Adrenal gland (tissue), 12 donors: ENCODE results near the gene GRP. TPM values are rescaled to one million over a fixed set of nuclear protein-coding genes. Genes with fewer than 3 reads are reported as not detected.

ENCODE experiments used
- DNase-seq, 7 donors: peaks; one replicate each; pipeline ENCODE4 v3.0.0-alpha.2; 2019 to 2020
- H3K27ac ChIP-seq, 5 donors: fragments of 200-600 bp; sonication (generic) in 4 of 5; 1 replicate in 3 of 5; 2 replicates in 2 of 5; pipeline versions ENCODE4 v1.5.1 to v1.8.0; 2016 to 2020; ENCODE audit warnings: mild to moderate bottlenecking in 1 of 5
- H3K27me3 ChIP-seq: fragments of 200-600 bp; 2 replicates; pipeline ENCODE4 v1.8.0; 2021
- H3K36me3 ChIP-seq, 2 donors: fragments of 200-600 bp; replicated peaks in 1 of 2; 1 replicate in 1 of 2; 2 replicates in 1 of 2; pipeline versions ENCODE4 v1.5.1 to v1.8.0; 2018 to 2022
- H3K4me1 ChIP-seq, 2 donors: fragments of 200-600 bp; replicated peaks in 1 of 2; 1 replicate in 1 of 2; 2 replicates in 1 of 2; pipeline versions ENCODE4 v1.5.1 to v1.8.0; 2018 to 2021
- H3K4me3 ChIP-seq, 4 donors: fragments of 200-600 bp; sonication (generic) in 3 of 4; one replicate each; pipeline ENCODE4 v1.5.1; 2016 to 2018
- H3K9me3 ChIP-seq, 3 donors: fragments of 200-600 bp; sonication (generic) in 1 of 3; replicated peaks in 1 of 3; 1 replicate in 2 of 3; 2 replicates in 1 of 3; pipeline versions ENCODE4 v1.5.1 to v1.8.0; 2016 to 2021
- POLR2A ChIP-seq, 2 donors: fragments of 450-650 bp; IDR thresholded peaks; one replicate each; pipeline ENCODE4 v1.6.1; 2017; ENCODE audit warnings: antibody characterized with exemption in 2 of 2, mild to moderate bottlenecking in 2 of 2, moderate library complexity in 1 of 2
- WGBS, 4 donors: extraction: QIAGEN DNeasy Blood & Tissue Kit in 2 of 4; methylation state at CpG; one replicate each; pipeline versions ENCODE4 v1.1.5 to v1.1.7; 2013 to 2017; 5-methylcytosine and 5-hydroxymethylcytosine counted together
- intact Hi-C, 2 donors: fragments of 100-400 bp; cut with DNase I; formaldehyde crosslinking; loops; one replicate each; pipeline versions ENCODE4 v1.14.1 to v1.15.0; 2022 to 2023
- polyA plus RNA-seq, 3 donors: library from polyadenylated mRNA; stranded (reverse); fragments of 200-250 nt in 2 of 3; fragments of 350-450 nt in 1 of 3; fragmentation: Illumina TruSeq in 1 of 3; extraction: RNeasy Lipid Tissue Mini Kit (QIAGEN cat#74804) in 1 of 3; gene quantifications; one replicate each; pipeline ENCODE4 v1.2.3, GENCODE V29; 2013 to 2014
- total RNA-seq, 9 donors: library from RNA; depleted of rRNA in 4 of 9; stranded (reverse); fragments of >200 nt in 4 of 9; fragments of 120-200 nt in 1 of 9; fragmentation: NEBNext Ultra II Directional in 1 of 9; extraction: Animal tissue kit (Norgen Biotek cat#: 25700) in 1 of 9; gene quantifications; one replicate each; pipeline versions ENCODE4 v1.1.0 to v1.2.4, GENCODE V29; 2013 to 2023
- TF ChIP-seq, protein P1 (sequence below), 6 experiments: fragments of 450-650 bp in 4 of 6; fragments of 200-600 bp in 2 of 6; sonication (generic) in 1 of 6; IDR thresholded peaks; 1 replicate in 5 of 6; 2 replicates in 1 of 6; pipeline versions ENCODE4 v1.5.1 to v1.8.0; 2016 to 2021; ENCODE audit warnings: antibody characterized with exemption in 6 of 6, mild to moderate bottlenecking in 2 of 6, moderate library complexity in 1 of 6
- donor health status: healthy with polysubstance abuse.
- donor health status: Bipolar disorder and iron deficiency.
- donor health status: DM: yes; HTN: yes; CAD: no.
- donor health status: DM: no; HTN: no; CAD: no.
- donor health status: DM: no; HTN: no; CAD: no.
- donor health status: DM: yes; HTN: yes; CAD: no.

The GRP gene
- total and polyA plus RNA-seq, 12 donors = 0.20 to 1.2 (median 0.74) TPM; not detected in 9

DNA sequence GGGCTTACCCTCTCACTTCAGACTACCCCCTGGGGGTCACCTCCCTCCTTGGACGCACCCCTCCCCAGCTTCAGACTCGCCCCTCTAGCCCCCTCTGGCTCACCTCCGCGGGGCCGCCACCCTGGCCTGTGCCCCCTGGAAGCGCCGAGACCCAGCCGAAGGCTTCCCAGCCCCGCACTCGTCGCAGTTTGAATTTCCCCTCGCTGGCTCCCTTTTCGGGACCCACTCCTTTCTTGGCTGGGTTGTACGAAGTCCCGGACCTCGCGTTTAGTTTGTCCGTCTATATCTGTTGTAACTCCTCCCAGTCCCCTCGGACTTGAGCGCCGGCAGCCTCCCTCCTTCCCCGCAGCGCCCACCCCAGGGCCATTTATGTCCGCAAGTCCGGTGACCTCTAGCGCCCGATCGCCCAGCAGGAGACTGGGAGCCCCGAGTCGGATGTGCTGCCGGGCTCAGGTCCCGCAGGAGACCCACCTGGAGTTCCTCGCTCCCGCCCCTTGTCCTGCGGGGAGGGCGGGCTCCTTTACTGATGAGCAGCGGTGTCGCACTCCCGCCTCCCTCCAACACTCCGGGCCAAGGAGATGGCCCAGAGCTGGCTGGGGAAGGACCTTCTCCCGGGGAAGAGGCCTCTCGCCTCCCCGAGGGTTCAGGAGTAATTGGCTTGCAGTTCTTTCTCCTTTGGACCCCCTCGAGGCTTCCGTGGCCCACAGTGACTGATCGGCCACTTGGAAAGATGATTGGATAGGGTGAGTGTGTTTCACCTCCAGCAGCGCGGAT is 54.0 kb downstream of the GRP start:
- peak overlapping the region in 1 of 4 donors; percentile 46 for H3K4me3 ChIP-seq
- WGBS, 4 donors = 2 to 6% (median 4%) methylated on average over 27 to 48 of the region's 48 CpGs
- DNase-seq = no peak

DNA sequence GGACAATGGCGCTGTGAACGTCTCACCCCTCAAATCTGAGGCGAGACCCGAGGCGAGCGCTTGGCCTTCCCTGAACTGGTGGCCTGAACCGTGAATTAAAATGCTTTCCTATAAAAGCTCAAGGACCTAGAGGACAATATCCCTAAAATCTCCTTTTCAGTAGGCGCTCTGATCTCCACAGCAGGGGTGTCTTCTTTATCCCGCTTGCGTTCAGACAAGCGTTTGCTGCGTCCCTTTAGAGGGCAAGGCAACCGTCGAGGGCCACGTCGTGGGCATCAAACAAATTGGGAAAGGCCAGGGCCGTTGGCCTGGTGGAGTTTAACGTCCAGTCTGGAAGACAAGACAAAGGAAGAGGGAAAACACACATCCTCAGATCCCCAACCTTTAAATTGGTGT is 54.6 kb downstream of the GRP start:
- 16 to 27% (median 25%) methylated on average over 18 of the region's 18 CpGs for WGBS, 4 donors
- H3K4me3 ChIP-seq = no peak overlapping the region
- peaks cover 0 to 19% of the 10 kb centered on the region in 2 donors for H3K4me1 ChIP-seq
- no peak for TF ChIP-seq POLR2A (IDR thresholded peaks at IDR 0.05)
- TF ChIP-seq, protein P1, sequence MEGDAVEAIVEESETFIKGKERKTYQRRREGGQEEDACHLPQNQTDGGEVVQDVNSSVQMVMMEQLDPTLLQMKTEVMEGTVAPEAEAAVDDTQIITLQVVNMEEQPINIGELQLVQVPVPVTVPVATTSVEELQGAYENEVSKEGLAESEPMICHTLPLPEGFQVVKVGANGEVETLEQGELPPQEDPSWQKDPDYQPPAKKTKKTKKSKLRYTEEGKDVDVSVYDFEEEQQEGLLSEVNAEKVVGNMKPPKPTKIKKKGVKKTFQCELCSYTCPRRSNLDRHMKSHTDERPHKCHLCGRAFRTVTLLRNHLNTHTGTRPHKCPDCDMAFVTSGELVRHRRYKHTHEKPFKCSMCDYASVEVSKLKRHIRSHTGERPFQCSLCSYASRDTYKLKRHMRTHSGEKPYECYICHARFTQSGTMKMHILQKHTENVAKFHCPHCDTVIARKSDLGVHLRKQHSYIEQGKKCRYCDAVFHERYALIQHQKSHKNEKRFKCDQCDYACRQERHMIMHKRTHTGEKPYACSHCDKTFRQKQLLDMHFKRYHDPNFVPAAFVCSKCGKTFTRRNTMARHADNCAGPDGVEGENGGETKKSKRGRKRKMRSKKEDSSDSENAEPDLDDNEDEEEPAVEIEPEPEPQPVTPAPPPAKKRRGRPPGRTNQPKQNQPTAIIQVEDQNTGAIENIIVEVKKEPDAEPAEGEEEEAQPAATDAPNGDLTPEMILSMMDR (IDR thresholded peaks at IDR 0.05) = no peak
- intact Hi-C loops = no loop called here
- H3K27me3 ChIP-seq = peaks cover 67% of the 10 kb centered on the region
- no peak for DNase-seq
- no peak overlapping the region for H3K27ac ChIP-seq
- H3K9me3 ChIP-seq = no peaks in the 10 kb centered on the region
- no peaks in the 10 kb centered on the region for H3K36me3 ChIP-seq

More for the DNA sequence above, 54.0 kb downstream of the GRP start:
- no peak for TF ChIP-seq POLR2A (IDR thresholded peaks at IDR 0.05)
- TF ChIP-seq, protein P1 (IDR thresholded peaks at IDR 0.05) = no peak
- Histone ChIP-seq H3K36me3 (no peaks in the 10 kb centered on the region), H3K9me3 (no peaks in the 10 kb centered on the region), H3K27me3 (peaks cover 73% of the 10 kb centered on the region), H3K4me1 (peaks cover 0 to 19% of the 10 kb centered on the region in 2 donors), H3K27ac (no peak overlapping the region)
- intact Hi-C loops = no loop called here

DNA sequence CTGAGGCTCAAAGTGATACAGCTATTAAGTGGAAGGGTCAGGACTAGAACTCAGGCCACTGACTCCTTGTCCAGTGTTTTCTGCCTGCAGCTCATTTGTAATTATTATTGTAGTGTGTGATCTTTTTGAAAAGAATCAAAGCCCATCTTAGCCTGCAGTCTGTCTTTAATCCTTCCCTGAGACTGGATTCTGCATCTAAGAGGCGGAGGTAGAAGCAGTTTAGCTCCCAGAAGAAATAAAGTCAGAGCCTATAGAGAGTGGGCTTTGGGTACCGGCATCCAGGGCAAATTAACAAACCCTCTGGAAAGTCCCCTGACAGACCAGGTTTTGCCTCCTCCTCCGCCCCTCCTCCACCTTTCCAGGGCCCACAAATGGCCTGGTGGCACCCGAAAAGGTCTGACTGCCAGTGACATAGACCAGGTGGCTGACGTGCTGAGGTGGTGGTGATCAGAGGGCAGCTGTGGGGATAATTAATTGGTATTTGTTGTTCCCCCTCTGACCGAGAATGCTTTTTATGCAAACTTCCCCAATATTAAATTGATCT is 55.5 kb downstream of the GRP start:
- Histone ChIP-seq H3K4me1 (peaks cover 0 to 19% of the 10 kb centered on the region in 2 donors), H3K27me3 (peaks cover 69% of the 10 kb centered on the region), H3K27ac (no peak overlapping the region), H3K9me3 (no peaks in the 10 kb centered on the region), H3K4me3 (no peak overlapping the region), H3K36me3 (no peaks in the 10 kb centered on the region)
- intact Hi-C loops = no loop called here
- TF ChIP-seq POLR2A (IDR thresholded peaks at IDR 0.05) = no peak
- TF ChIP-seq, protein P1 (IDR thresholded peaks at IDR 0.05) = no peak
- 31 to 55% (median 46%) methylated on average over 6 of the region's 6 CpGs for WGBS, 4 donors
- no peak for DNase-seq

DNA sequence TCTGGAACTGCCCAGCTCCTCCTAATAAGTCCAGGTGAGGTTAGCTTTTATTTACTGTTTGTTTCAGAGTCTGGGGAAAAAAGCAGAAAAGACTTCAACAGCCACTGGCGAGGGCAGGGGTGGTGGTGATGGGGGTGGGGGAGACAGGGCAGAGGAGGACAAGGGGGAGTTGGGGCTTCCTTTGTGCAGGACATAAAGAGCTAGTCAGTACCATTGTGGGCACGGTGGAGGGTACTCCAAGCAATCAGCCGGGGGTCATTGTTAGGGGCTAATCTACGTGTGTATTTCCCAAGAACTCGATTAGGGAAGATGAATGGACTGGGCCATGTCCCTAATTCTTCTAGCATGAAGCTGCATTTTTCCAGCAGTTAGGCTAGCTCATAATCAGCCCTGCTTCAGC is 56.1 kb downstream of the GRP start:
- H3K36me3 ChIP-seq = no peaks in the 10 kb centered on the region
- DNase-seq = no peak
- H3K4me1 ChIP-seq = peaks cover 0 to 19% of the 10 kb centered on the region in 2 donors
- peaks cover 69% of the 10 kb centered on the region for H3K27me3 ChIP-seq
- no peak overlapping the region for H3K27ac ChIP-seq
- no peak overlapping the region for H3K4me3 ChIP-seq
- H3K9me3 ChIP-seq = no peaks in the 10 kb centered on the region
- WGBS, 4 donors = 41 to 51% (median 43%) methylated on average over 5 of the region's 5 CpGs
- intact Hi-C loops = no loop called here
- TF ChIP-seq, protein P1 (IDR thresholded peaks at IDR 0.05) = no peak
- TF ChIP-seq POLR2A (IDR thresholded peaks at IDR 0.05) = no peak
